ENCODE data around the gene SORBS2. TPM values are rescaled to one million over a fixed set of nuclear protein-coding genes. Genes with fewer than 3 reads are reported as not detected.
"Not testable (repeated sequence)": the region's sequence is repeated elsewhere in the genome, so short reads cannot be mapped to it uniquely, and the experiment has no call there.

Gene SORBS2
- total and polyA plus RNA-seq, 8 donors: 9.0 to 908 (median 66.4) TPM

DNA sequence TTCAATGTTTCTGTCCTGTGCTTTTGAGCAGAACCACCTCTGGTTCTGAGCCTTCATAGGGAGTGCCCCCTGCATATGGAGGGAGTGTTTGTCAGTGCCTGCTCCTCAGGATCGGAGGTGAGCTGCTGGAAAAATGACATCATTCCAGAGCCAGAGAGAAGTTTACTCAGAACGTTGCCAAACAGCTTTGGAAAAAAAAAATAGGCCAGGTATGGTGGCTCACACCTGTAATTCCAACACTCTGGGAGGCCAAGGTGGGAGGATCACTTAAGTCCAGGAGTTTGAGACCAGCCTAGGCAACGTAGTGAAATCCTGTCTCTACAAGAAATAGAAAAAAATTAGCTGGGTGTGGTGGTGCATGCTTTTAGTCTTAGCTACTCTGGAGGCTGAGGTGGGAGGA lies 249.5 kb downstream of the SORBS2 start:
- Histone ChIP-seq H3K4me1 (peaks cover 0 to 26% (median 13%) of the 10 kb centered on the region in 4 donors), H3K27me3 (no peaks in the 10 kb centered on the region), H3K9me3 (peaks cover 0 to 5% (median 0%) of the 10 kb centered on the region in 4 donors), H3K36me3 (no peaks in the 10 kb centered on the region), H3K4me3 (no peak overlapping the region), H3K27ac (peak overlapping the region in 1 of 5 donors; percentile 87)
- WGBS, 5 donors: 50 to 66% (median 59%) methylated on average over 3 of the region's 3 CpGs
- intact Hi-C loops (cut with DNase I; ENCODE audit: low total_unique reads): no loop called here
- no peak for DNase-seq
- TF ChIP-seq EP300 (IDR thresholded peaks at IDR 0.05): no peak
- TF ChIP-seq, protein P1, sequence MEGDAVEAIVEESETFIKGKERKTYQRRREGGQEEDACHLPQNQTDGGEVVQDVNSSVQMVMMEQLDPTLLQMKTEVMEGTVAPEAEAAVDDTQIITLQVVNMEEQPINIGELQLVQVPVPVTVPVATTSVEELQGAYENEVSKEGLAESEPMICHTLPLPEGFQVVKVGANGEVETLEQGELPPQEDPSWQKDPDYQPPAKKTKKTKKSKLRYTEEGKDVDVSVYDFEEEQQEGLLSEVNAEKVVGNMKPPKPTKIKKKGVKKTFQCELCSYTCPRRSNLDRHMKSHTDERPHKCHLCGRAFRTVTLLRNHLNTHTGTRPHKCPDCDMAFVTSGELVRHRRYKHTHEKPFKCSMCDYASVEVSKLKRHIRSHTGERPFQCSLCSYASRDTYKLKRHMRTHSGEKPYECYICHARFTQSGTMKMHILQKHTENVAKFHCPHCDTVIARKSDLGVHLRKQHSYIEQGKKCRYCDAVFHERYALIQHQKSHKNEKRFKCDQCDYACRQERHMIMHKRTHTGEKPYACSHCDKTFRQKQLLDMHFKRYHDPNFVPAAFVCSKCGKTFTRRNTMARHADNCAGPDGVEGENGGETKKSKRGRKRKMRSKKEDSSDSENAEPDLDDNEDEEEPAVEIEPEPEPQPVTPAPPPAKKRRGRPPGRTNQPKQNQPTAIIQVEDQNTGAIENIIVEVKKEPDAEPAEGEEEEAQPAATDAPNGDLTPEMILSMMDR (IDR thresholded peaks at IDR 0.05): no peak
- TF ChIP-seq POLR2A (IDR thresholded peaks at IDR 0.05): no peak

DNA sequence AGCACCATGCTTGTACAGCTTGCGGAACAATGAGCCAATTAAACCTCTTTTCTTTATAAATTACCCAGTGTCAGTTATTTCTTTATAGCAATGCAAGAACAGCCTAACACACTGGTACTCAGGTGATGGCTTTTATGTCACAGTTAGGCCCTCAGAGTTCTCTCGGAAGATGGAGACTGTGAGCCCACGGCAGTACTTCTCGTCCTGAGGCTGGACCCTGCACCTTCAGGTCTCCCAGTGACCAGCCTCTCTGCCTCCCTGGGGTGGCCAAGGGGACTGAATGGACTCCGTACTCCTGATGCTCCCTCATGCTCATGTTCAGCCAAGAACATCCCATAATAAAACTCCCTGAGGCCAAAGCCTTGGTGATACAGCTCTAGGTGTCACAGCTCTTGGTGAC lies 251.7 kb downstream of the SORBS2 start:
- peak overlapping the region in 3 of 5 donors; percentile 17 to 67 (median 53) for H3K27ac ChIP-seq
- WGBS, 5 donors: 90 to 97% (median 94%) methylated on average over 5 of the region's 5 CpGs
- intact Hi-C loops (cut with DNase I; ENCODE audit: low total_unique reads): no loop called here

DNA sequence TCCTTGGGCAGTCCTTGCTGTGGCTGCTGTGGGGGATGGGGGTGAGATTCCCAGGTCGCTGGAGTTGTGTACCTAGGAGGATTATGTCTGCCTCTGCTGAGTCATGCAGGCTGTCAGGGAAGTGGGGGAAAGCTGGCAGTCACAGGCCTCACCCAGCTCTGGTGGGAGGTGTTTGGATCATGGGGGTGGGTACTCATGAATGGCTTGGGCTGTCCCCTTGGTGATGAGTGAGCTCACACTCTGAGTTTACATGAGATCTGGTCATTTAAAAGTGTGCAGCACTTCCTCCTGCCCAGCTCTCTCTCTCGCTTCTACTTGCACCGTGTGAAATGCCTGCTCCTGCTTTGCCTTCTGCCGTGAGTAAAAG lies 252.1 kb downstream of the SORBS2 start:
- Histone ChIP-seq H3K27ac (peak overlapping the region in 3 of 5 donors; percentile 17 to 67 (median 53)), H3K9me3 (peaks cover 0 to 3% (median 0%) of the 10 kb centered on the region in 4 donors), H3K4me3 (no peak overlapping the region), H3K27me3 (no peaks in the 10 kb centered on the region), H3K4me1 (peaks cover 0 to 12% (median 11%) of the 10 kb centered on the region in 4 donors), H3K36me3 (no peaks in the 10 kb centered on the region)
- no peak for TF ChIP-seq EP300 (IDR thresholded peaks at IDR 0.05)
- peak in 1 of 3 donors; percentile 47 for TF ChIP-seq POLR2AphosphoS5 (IDR thresholded peaks at IDR 0.05)
- intact Hi-C loops (cut with DNase I; ENCODE audit: low total_unique reads): no loop called here
- DNase-seq: peak; percentile 47 to 87
- WGBS, 5 donors: 36 to 49% (median 44%) methylated on average over 3 to 4 of the region's 4 CpGs

More for the DNA sequence above, 251.7 kb downstream of the SORBS2 start:
- Histone ChIP-seq H3K27me3 (no peaks in the 10 kb centered on the region), H3K4me1 (peaks cover 0 to 12% (median 11%) of the 10 kb centered on the region in 4 donors), H3K4me3 (no peak overlapping the region), H3K36me3 (no peaks in the 10 kb centered on the region), H3K9me3 (peaks cover 0 to 5% (median 0%) of the 10 kb centered on the region in 4 donors)
- TF ChIP-seq POLR2AphosphoS5 (IDR thresholded peaks at IDR 0.05) (no peak), POLR2A (IDR thresholded peaks at IDR 0.05) (no peak), EP300 (IDR thresholded peaks at IDR 0.05) (no peak)
- TF ChIP-seq, protein P1 (IDR thresholded peaks at IDR 0.05): no peak
- DNase-seq: no peak

DNA sequence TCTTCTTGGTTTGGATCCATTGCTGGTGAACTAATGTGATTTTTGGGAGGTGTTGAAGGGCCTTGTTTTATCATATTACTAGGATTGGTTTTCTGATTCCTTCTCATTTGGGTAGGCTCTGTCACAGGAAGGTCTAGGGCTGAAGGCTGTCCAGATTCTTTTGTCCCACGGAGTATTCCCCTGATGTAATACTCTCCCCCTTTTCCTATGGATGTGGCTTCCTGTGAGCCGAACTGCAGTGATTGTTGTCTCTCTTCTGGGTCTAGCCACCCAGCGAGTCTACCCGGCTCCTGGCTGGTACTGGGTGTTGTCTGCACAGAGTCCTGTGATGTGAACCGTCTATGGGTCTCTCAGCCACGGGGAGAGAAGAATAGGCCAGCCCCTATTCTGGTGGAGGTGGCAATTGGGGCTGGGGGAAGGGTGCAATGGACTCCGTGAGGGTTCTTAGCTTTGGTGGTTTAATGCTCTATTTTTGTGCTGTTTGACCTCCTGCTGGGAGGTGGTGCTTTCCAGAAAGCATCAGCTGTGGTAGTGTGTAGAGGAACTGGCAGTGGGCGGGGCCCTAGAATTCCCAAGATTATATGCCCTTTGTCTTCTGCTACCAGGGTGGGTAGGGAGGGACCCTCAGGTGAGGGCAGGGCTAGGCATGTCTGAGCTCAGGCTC lies 252.6 kb downstream of the SORBS2 start:
- H3K4me1 ChIP-seq: peaks cover 0 to 17% (median 11%) of the 10 kb centered on the region in 4 donors
- H3K27me3 ChIP-seq; DNase-seq; H3K9me3 ChIP-seq; H3K4me3 ChIP-seq; intact Hi-C loops (cut with DNase I; ENCODE audit: low total_unique reads); H3K36me3 ChIP-seq: not testable (repeated sequence)
- peak overlapping the region in 3 of 5 donors; percentile 17 to 67 (median 53) for H3K27ac ChIP-seq
- WGBS, 5 donors: 58 to 76% (median 65%) methylated on average over 7 to 8 of the region's 8 CpGs

DNA sequence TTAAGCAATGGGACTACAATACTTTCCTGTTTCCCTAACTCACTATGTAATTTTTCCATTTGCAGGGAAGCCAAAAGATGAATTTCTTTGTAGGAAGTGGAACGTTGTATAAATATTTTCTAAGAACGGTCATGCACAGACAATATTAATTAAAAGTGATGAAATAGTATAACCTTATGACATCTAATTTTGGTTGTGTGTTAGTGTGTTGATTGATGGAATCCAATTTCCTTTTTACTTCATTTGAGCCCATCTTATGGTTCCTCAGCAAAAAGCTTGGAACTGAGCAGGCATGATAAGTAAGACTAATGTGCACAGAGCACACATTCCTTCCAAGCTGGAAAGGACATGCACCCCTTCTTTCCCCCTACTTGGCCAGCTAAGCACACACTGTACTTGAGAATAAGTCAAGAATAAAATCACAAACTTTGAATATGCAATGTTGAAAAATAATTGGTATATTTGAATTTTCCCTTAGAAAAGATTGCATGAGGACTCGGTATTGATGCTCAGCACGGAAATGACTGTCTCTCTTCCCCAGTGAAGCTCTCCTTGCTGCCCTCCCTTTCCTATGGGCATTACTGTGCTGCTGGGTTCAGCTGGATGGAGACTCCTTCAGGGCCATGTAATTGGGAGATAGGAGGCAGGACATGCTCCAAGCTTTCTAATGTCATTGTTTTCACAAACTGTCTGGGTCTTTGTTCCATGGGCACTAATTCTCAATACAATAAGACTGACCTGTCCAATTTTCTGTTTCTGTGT lies 257.4 kb downstream of the SORBS2 start:
- intact Hi-C loops (cut with DNase I; ENCODE audit: low total_unique reads): no loop called here
- TF ChIP-seq POLR2A (IDR thresholded peaks at IDR 0.05) (no peak), POLR2AphosphoS5 (IDR thresholded peaks at IDR 0.05) (peak in 1 of 3 donors; percentile 37)

More for the DNA sequence above, 257.4 kb downstream of the SORBS2 start:
- H3K9me3 ChIP-seq: no peaks in the 10 kb centered on the region
- peak in 1 of 2 donors; percentile 77 for DNase-seq
- peak overlapping the region in 2 of 5 donors; percentile 29 to 32 for H3K27ac ChIP-seq
- H3K4me3 ChIP-seq: no peak overlapping the region
- H3K4me1 ChIP-seq: peaks cover 0 to 10% (median 3%) of the 10 kb centered on the region in 4 donors
- H3K36me3 ChIP-seq: no peaks in the 10 kb centered on the region
- WGBS, 5 donors: 57 to 80% (median 69%) methylated on average over 4 of the region's 4 CpGs
- H3K27me3 ChIP-seq: no peaks in the 10 kb centered on the region
